ENCODE results near the gene UTP18. TPM values are rescaled to one million over a fixed set of nuclear protein-coding genes. Genes with fewer than 3 reads are reported as not detected.

Gene UTP18
- total RNA-seq, 1 experiment from 2014 or later, result 68.8 TPM

DNA sequence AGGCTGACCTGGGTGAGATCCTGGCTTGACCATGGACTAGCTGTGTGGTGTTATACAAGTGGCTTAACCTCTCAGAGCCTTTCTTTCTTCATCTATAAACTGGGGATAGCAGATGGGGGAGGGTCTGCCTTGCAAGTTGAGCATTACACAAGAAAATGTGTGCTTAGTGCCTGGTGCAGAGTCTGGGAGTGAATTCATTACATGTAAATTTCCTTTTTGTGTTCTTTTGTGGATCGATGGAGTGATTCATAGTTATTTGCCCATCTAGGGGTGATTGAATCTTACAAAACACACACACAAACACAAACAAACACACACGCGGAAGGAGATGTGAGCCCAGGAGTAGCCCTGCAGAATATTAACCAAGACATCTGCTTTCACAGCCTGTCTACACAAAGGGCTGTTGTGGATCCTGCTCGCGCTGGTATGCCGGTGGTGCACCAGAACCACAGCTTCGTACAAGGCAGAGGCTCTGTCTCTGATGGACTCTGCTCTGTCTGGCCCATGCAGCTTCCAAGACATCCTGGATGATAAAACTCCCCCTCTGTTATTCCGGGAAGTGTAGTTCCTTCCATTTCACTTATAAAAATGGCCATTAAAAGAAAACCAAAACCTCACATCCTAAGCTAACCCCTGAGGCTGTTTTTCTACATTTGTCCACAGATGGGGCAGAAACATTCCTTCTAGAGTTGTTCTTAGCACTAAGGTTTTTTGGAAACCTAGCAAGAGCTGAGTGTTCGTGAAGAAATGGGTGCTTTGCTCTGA lies 86.1 kb downstream of the UTP18 start (continued):
- TF ChIP-seq, protein P1, sequence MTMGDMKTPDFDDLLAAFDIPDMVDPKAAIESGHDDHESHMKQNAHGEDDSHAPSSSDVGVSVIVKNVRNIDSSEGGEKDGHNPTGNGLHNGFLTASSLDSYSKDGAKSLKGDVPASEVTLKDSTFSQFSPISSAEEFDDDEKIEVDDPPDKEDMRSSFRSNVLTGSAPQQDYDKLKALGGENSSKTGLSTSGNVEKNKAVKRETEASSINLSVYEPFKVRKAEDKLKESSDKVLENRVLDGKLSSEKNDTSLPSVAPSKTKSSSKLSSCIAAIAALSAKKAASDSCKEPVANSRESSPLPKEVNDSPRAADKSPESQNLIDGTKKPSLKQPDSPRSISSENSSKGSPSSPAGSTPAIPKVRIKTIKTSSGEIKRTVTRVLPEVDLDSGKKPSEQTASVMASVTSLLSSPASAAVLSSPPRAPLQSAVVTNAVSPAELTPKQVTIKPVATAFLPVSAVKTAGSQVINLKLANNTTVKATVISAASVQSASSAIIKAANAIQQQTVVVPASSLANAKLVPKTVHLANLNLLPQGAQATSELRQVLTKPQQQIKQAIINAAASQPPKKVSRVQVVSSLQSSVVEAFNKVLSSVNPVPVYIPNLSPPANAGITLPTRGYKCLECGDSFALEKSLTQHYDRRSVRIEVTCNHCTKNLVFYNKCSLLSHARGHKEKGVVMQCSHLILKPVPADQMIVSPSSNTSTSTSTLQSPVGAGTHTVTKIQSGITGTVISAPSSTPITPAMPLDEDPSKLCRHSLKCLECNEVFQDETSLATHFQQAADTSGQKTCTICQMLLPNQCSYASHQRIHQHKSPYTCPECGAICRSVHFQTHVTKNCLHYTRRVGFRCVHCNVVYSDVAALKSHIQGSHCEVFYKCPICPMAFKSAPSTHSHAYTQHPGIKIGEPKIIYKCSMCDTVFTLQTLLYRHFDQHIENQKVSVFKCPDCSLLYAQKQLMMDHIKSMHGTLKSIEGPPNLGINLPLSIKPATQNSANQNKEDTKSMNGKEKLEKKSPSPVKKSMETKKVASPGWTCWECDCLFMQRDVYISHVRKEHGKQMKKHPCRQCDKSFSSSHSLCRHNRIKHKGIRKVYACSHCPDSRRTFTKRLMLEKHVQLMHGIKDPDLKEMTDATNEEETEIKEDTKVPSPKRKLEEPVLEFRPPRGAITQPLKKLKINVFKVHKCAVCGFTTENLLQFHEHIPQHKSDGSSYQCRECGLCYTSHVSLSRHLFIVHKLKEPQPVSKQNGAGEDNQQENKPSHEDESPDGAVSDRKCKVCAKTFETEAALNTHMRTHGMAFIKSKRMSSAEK (CRISPR knock-in tag; IDR thresholded peaks at IDR 0.05; ENCODE audit: borderline replicate concordance), result no peak
- no peak for TF ChIP-seq ELF4 (CRISPR knock-in tag; IDR thresholded peaks at IDR 0.05; ENCODE audit: low read depth)
- no peak for TF ChIP-seq ETV6 (CRISPR knock-in tag; IDR thresholded peaks at IDR 0.05)
- no peak for TF ChIP-seq PREB (CRISPR knock-in tag; IDR thresholded peaks at IDR 0.05; ENCODE audit: borderline replicate concordance)
- no peak for TF ChIP-seq CBFB (CRISPR knock-in tag; IDR thresholded peaks at IDR 0.05; ENCODE audit: low read depth)

Other genes starting within 250 kb of the UTP18 start
- 39.6 to 51.9 TPM (median 41.4 TPM) in 3 replicates for gene SPAG9, start 139.7 kb upstream of the UTP18 start, total RNA-seq (2021)
- gene NME1, start 107.0 kb upstream of the UTP18 start, total RNA-seq (2021), result 210 to 238 TPM (median 210 TPM) in 3 replicates
- 746 to 781 TPM (median 746 TPM) in 3 replicates for gene NME2, start 94.1 kb upstream of the UTP18 start, total RNA-seq (2021)
- gene MBTD1, start 497 bp upstream of the UTP18 start, total RNA-seq (2021), result 40.6 to 42.9 TPM (median 42.4 TPM) in 3 replicates